Ectodermal cell (in vitro differentiated cells): ENCODE results near the gene IL4R.

Experiments
- H3K27ac ChIP-seq: 2 replicates; pipeline ENCODE4 v1.7.0; 2013; ENCODE audit warnings: mild to moderate bottlenecking, low read depth, low read length; ENCODE audit not compliant: insufficient read depth, poor library complexity, severe bottlenecking
- H3K27me3 ChIP-seq: 2 replicates; pipeline ENCODE4 v1.7.0; 2013; ENCODE audit warnings: mild to moderate bottlenecking, low read length; ENCODE audit not compliant: insufficient read depth, control insufficient read depth, poor library complexity, severe bottlenecking
- H3K36me3 ChIP-seq: one replicate; pipeline ENCODE4 v1.7.0; 2013; ENCODE audit warnings: low read length; ENCODE audit not compliant: control insufficient read depth, insufficient read depth
- H3K4me1 ChIP-seq: one replicate; pipeline ENCODE4 v1.7.0; 2013; ENCODE audit warnings: low read length; ENCODE audit not compliant: control insufficient read depth, insufficient read depth
- H3K4me3 ChIP-seq: 2 replicates; pipeline ENCODE4 v1.7.0; 2013; ENCODE audit warnings: low read depth, low read length, control low read depth; ENCODE audit not compliant: insufficient read depth
- H3K9me3 ChIP-seq: 2 replicates; pipeline ENCODE4 v1.7.0; 2013; ENCODE audit warnings: mild to moderate bottlenecking, low read length, moderate library complexity; ENCODE audit not compliant: control insufficient read depth
- WGBS, 2 experiments: methylation state at CpG; one replicate each; pipeline ENCODE4 v1.1.7; 2013; ENCODE audit warnings: missing lambda C conversion rate in 2 of 2; 5-methylcytosine and 5-hydroxymethylcytosine counted together

IL4R gene

GRCh38 chr16:27365142-27366089 is 51.6 kb downstream of the IL4R start:
- no peaks in the 10 kb centered on the region for H3K9me3 ChIP-seq
- no peaks in the 10 kb centered on the region for H3K4me1 ChIP-seq
- 90 to 91% methylated on average over 7 of the region's 7 CpGs for WGBS, 2 experiments
- H3K36me3 ChIP-seq = no peaks in the 10 kb centered on the region
- no peaks in the 10 kb centered on the region for H3K27me3 ChIP-seq
- no peak overlapping the region for H3K27ac ChIP-seq
- no peak overlapping the region for H3K4me3 ChIP-seq

DNA sequence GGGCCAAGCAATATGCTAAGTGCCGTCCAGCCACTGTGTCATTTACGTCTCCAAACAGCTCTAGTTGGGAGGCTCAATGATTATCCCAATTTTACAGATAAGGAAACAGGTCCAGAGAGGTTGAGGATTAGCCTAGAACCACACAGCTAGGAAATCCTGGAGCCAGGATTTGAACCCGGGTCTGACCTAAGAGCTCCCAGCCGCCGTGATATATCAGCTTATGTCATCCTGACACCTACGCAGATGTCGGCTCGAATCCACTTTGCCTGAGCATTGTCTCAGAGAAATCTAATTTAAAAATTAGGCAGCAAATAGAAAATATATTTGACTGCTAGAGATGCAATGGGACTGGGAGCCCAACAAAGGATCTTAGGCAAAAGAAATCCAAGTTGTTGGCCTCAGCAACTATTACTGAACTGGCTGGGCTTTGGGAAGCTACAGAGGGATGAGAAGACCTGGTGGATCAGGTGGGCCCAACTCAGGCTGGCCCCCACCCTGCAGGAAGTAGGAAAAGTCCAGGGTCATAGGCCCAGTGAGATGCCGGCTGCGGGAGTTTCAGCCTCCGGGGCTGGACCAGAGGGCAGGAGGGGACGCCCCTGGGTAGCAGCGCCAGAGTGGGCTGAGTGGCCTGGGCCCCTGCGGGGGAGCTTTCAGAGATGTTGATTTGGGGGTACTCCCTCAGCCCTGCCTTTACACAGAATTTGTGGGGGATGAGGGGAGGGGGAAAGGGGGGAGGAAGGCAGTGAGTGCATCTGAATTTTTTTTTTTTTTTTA is 53.1 kb downstream of the IL4R start:
- no peaks in the 10 kb centered on the region for H3K4me1 ChIP-seq
- WGBS, 2 experiments = 90 to 91% methylated on average over 14 of the region's 14 CpGs

DNA sequence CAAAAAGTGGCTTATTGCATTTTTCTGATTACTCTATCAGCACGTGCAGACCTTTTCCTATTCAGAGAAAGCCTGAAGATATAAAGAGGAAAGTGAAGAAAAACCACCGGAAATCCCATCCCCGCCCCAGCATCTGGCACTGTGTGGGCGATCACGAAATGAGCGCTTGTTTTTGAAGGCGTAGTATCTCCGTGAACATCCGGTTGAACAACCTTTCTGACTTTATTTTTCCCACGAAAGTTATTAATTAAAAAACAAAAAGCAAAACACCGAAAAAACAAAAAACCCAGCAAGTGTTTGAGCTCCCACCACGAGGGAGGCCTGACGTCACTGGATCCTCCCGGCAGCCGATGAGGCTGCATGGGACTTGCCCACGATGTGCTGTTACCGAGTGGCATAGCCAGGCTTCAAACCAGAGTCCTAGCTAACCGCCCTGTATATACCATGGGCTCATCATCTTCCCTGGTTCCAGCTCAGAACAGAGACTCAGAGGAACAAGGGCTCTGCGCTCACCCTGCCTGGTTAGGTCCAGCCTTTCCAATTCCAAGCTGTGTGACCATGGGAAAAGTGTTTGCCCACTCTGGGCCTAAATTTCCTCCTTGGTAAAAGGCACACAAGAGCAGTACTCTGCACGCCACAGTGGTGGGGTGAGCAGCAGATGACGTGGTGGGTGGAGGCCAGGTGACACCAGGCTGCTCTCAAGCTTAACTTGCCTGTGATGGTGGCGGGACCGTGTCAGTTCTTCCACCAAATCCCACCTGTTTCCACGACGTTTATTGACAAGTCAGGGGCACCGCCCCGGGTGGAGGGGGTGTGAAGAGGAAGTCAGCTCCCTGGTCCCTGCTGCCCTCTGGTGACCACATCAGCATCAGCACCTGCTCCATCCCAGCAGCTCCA is 53.9 kb downstream of the IL4R start:
- Histone ChIP-seq H3K4me3 (no peak overlapping the region), H3K4me1 (no peaks in the 10 kb centered on the region), H3K27me3 (no peaks in the 10 kb centered on the region), H3K27ac (no peak overlapping the region), H3K36me3 (no peaks in the 10 kb centered on the region), H3K9me3 (no peaks in the 10 kb centered on the region)
- 72 to 73% methylated on average over 27 of the region's 27 CpGs for WGBS, 2 experiments

More for the DNA sequence above, 53.1 kb downstream of the IL4R start:
- H3K27me3 ChIP-seq = no peaks in the 10 kb centered on the region
- no peaks in the 10 kb centered on the region for H3K36me3 ChIP-seq
- H3K9me3 ChIP-seq = no peaks in the 10 kb centered on the region
- H3K4me3 ChIP-seq = no peak overlapping the region
- H3K27ac ChIP-seq = no peak overlapping the region

GRCh38 chr16:27368358-27368722 is 54.6 kb downstream of the IL4R start:
- no peaks in the 10 kb centered on the region for H3K27me3 ChIP-seq
- WGBS, 2 experiments = 59% methylated on average over 9 of the region's 9 CpGs
- no peaks in the 10 kb centered on the region for H3K36me3 ChIP-seq
- no peak overlapping the region for H3K27ac ChIP-seq
- H3K4me3 ChIP-seq = no peak overlapping the region
- H3K9me3 ChIP-seq = no peaks in the 10 kb centered on the region
- H3K4me1 ChIP-seq = no peaks in the 10 kb centered on the region

DNA sequence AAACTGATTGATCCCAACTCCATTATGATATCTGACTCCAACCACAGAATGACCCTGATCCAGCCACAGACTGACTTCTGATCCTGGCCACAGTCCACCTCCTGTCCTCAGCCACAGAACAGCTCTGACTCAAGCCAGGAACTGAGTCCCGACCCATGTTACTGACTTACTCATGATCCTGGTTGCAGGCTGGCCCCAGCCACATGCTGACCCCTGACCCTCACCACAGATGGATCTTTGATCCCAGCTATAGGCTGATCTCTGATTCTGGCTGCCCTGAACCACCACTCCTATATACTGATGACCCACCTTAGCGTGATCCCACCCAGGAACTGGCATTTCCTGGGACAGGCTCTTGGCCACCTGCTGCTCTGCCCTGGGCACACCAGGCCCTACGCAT is 56.0 kb downstream of the IL4R start:
- Histone ChIP-seq H3K36me3 (no peaks in the 10 kb centered on the region), H3K27me3 (no peaks in the 10 kb centered on the region), H3K27ac (no peak overlapping the region), H3K9me3 (no peaks in the 10 kb centered on the region), H3K4me3 (no peak overlapping the region), H3K4me1 (no peaks in the 10 kb centered on the region)
- 88% methylated on average over 3 of the region's 3 CpGs for WGBS, 2 experiments

DNA sequence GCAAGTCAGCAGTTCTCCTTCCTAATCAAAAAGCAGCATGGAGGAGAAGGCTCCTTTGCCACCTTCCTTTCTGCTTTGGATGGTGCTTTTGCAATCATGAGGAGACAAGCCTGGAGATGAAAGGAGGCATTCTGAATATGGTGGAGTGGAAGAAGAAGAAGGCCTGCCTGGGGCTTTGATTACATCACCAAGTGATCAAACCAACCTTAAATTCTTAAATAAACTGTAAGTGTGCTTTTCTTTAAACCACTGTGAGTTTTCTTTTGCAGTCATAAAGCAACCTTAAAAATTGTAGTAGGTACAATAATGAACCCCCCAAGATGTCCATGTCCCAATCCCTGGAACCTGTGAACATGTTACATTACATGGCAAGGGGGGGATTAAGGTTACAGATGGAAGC is 56.5 kb downstream of the IL4R start:
- Histone ChIP-seq H3K9me3 (no peaks in the 10 kb centered on the region), H3K27me3 (no peaks in the 10 kb centered on the region), H3K4me3 (no peak overlapping the region), H3K27ac (no peak overlapping the region), H3K4me1 (no peaks in the 10 kb centered on the region), H3K36me3 (no peaks in the 10 kb centered on the region)

DNA sequence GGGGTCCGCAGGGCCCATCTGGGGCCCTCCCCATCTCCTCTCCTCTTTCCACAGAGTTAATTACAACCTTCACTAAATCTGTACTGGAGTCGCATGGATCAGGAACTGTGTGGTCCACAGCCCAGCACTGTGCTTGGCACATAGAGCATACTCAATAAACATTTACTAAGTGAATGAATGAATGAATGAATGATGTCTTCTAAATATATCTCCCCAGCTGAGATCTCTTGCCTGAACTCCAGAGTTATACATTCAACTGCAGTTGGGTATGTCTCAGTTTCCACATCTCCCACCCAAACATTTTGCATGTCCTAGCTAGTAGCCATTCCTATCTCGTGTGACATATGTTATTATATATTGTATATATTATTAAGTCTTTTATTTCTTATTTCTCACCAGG is 59.5 kb downstream of the IL4R start:
- Histone ChIP-seq H3K27ac (no peak overlapping the region), H3K4me3 (no peak overlapping the region), H3K27me3 (no peaks in the 10 kb centered on the region), H3K36me3 (no peaks in the 10 kb centered on the region), H3K4me1 (no peaks in the 10 kb centered on the region), H3K9me3 (no peaks in the 10 kb centered on the region)
- WGBS, 2 experiments = 92 to 97% methylated on average over 2 of the region's 3 CpGs

DNA sequence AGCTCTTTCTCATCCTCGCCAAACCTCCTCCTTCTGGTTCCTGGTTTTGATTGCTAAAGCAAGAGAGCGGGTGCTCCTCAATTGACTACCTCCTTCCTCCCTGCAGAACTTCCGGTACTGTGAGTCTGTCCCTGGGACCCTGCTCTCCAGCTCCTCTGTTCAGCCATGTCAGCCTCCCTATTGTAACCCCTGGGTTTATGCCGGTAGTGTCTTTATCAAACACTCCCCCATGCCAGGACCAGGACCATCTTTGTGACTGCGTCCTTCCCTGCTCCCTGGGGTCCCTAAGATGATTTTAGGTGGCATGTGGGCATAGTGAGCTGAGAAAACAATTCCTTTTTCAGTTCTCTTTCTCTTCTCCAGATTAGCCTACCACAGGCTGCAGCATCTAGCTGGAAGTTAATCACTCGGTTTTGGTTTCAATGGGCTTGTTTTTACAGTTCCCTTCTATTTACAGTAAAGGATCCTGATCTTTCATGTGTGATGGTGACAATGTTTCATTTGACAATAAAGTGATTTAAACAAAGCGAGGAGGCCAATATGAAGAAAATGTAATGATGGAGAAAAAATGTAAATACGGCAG is 60.5 kb downstream of the IL4R start:
- H3K4me3 ChIP-seq = no peak overlapping the region
- 91 to 93% methylated on average over 8 of the region's 8 CpGs for WGBS, 2 experiments
- H3K27ac ChIP-seq = no peak overlapping the region
- H3K36me3 ChIP-seq = no peaks in the 10 kb centered on the region
- no peaks in the 10 kb centered on the region for H3K4me1 ChIP-seq
- no peaks in the 10 kb centered on the region for H3K27me3 ChIP-seq
- H3K9me3 ChIP-seq = no peaks in the 10 kb centered on the region

DNA sequence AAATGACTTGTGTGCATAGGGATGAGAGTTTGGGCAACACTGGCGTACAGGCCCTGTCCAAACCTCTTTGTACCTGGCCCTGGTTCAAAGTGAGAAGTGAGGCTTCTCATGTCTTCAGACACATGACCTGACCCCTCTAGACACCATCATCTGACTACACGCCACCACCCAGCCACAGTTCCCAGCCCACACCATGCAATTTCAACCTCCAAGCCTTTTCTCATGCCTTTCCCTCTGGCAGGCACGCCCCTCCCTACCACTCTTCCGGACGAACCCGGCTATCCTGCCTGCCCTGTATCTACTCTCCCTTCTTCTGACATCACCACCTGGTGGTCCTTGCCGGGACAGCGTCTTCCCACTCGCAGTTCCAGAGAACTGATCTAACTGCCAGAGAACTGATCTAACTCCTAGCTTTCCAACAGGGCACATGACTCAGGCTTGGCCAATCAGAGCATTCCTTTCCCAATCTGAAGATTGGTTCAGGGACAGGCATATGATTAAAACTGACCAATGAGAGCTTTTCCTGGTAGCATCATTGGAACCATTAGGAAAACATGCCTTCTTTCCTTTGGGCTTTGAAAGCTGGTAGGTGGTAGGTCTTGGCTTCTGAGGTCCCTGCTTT is 61.1 kb downstream of the IL4R start:
- H3K4me1 ChIP-seq = no peaks in the 10 kb centered on the region
- no peak overlapping the region for H3K27ac ChIP-seq
- H3K9me3 ChIP-seq = no peaks in the 10 kb centered on the region
- no peak overlapping the region for H3K4me3 ChIP-seq
- H3K36me3 ChIP-seq = no peaks in the 10 kb centered on the region
- 27 to 32% methylated on average over 9 of the region's 9 CpGs for WGBS, 2 experiments
- no peaks in the 10 kb centered on the region for H3K27me3 ChIP-seq
